Mesothelial cell of epicardium (in vitro differentiated cells): ENCODE measurements around the gene CLPTM1L. TPM values are rescaled to one million over a fixed set of nuclear protein-coding genes. Genes with fewer than 3 reads are reported as not detected.
"Not testable (repeated sequence)": the region's sequence is repeated elsewhere in the genome, so short reads cannot be mapped to it uniquely, and the experiment has no call there.

Experiments
- DNase-seq, 2 experiments: peaks; one replicate each; pipeline ENCODE4 v3.0.0; 2021; ENCODE audit warnings: low spot score in 2 of 2; ENCODE audit not compliant: unreplicated experiment in 2 of 2
- H3K27ac Mint-ChIP-seq: 2 replicates; pipeline ENCODE4 v1.8.0; 2021; ENCODE audit warnings: mixed read lengths
- H3K27me3 Mint-ChIP-seq: 2 replicates; pipeline ENCODE4 v1.8.0; 2021; ENCODE audit warnings: low read depth, mixed read lengths
- H3K36me3 Mint-ChIP-seq: 2 replicates; pipeline ENCODE4 v1.8.0; 2021; ENCODE audit warnings: mixed read lengths
- H3K4me1 Mint-ChIP-seq: 2 replicates; pipeline ENCODE4 v1.8.0; 2021; ENCODE audit warnings: mixed read lengths
- H3K4me3 Mint-ChIP-seq: 2 replicates; pipeline ENCODE4 v1.8.0; 2021; ENCODE audit warnings: mild to moderate bottlenecking, moderate library complexity, mixed read lengths
- H3K9me3 Mint-ChIP-seq: 2 replicates; pipeline ENCODE4 v1.8.0; 2021; ENCODE audit warnings: mixed read lengths
- CTCF ChIP-seq: fragments of 200-600 bp; sonication (generic); IDR thresholded peaks from one replicate; pipeline ENCODE4 v1.5.0; 2021; ENCODE audit warnings: antibody characterized with exemption; ENCODE audit not compliant: unreplicated experiment
- total RNA-seq: library from RNA; stranded (reverse); gene quantifications from 3 replicates; pipeline ENCODE4 v1.2.1, GENCODE V29; 2021

The CLPTM1L gene
- total RNA-seq, 1 donor from 2014 or later = 83.7 TPM

- DNase-seq = no peak
- no peak overlapping the region for H3K4me3 Mint-ChIP-seq
- H3K9me3 Mint-ChIP-seq = no peaks in the 10 kb centered on the region
- H3K4me1 Mint-ChIP-seq = no peaks in the 10 kb centered on the region
- no peak for TF ChIP-seq CTCF
- peaks cover 87% of the 10 kb centered on the region for H3K27me3 Mint-ChIP-seq
- H3K36me3 Mint-ChIP-seq = no peaks in the 10 kb centered on the region
- H3K27ac Mint-ChIP-seq = no peak overlapping the region
These were observed 21.6 kb upstream of the CLPTM1L start for GRCh38 chr5:1366514-1366913.

GRCh38 chr5:1364211-1364610 lies 19.3 kb upstream of the CLPTM1L start:
- Mint-ChIP-seq H3K9me3 (no peaks in the 10 kb centered on the region), H3K27me3 (peaks cover 73% of the 10 kb centered on the region), H3K36me3 (no peaks in the 10 kb centered on the region), H3K4me1 (no peaks in the 10 kb centered on the region), H3K4me3 (no peak overlapping the region), H3K27ac (no peak overlapping the region)
- TF ChIP-seq CTCF = no peak
- DNase-seq = no peak

GRCh38 chr5:1363581-1363980 lies 18.7 kb upstream of the CLPTM1L start:
- TF ChIP-seq CTCF = no peak
- Mint-ChIP-seq H3K9me3 (no peaks in the 10 kb centered on the region), H3K4me3 (no peak overlapping the region), H3K4me1 (no peaks in the 10 kb centered on the region), H3K27ac (no peak overlapping the region), H3K27me3 (peaks cover 68% of the 10 kb centered on the region), H3K36me3 (no peaks in the 10 kb centered on the region)
- no peak for DNase-seq

GRCh38 chr5:1363160-1363559 lies 18.3 kb upstream of the CLPTM1L start:
- DNase-seq = no peak
- H3K4me1 Mint-ChIP-seq = no peaks in the 10 kb centered on the region
- H3K27me3 Mint-ChIP-seq = peaks cover 68% of the 10 kb centered on the region
- no peaks in the 10 kb centered on the region for H3K36me3 Mint-ChIP-seq
- no peaks in the 10 kb centered on the region for H3K9me3 Mint-ChIP-seq
- TF ChIP-seq CTCF = no peak
- no peak overlapping the region for H3K4me3 Mint-ChIP-seq
- no peak overlapping the region for H3K27ac Mint-ChIP-seq

- TF ChIP-seq CTCF = no peak
- H3K4me1 Mint-ChIP-seq = no peaks in the 10 kb centered on the region
- H3K27me3 Mint-ChIP-seq = peaks cover 68% of the 10 kb centered on the region
- no peak overlapping the region for H3K27ac Mint-ChIP-seq
- no peaks in the 10 kb centered on the region for H3K36me3 Mint-ChIP-seq
- H3K9me3 Mint-ChIP-seq = no peaks in the 10 kb centered on the region
- no peak for DNase-seq
- no peak overlapping the region for H3K4me3 Mint-ChIP-seq
These were observed 17.5 kb upstream of the CLPTM1L start for GRCh38 chr5:1362242-1363015.

- no peak overlapping the region for H3K27ac Mint-ChIP-seq
- H3K4me3 Mint-ChIP-seq = no peak overlapping the region
- H3K4me1 Mint-ChIP-seq = no peaks in the 10 kb centered on the region
- peaks cover 63% of the 10 kb centered on the region for H3K27me3 Mint-ChIP-seq
- TF ChIP-seq CTCF = no peak
- no peaks in the 10 kb centered on the region for H3K36me3 Mint-ChIP-seq
- no peak for DNase-seq
- H3K9me3 Mint-ChIP-seq = no peaks in the 10 kb centered on the region
These were observed 16.0 kb upstream of the CLPTM1L start for GRCh38 chr5:1360861-1361260.

GRCh38 chr5:1360367-1360766 lies 15.5 kb upstream of the CLPTM1L start:
- not testable (repeated sequence) for H3K36me3 Mint-ChIP-seq, DNase-seq, H3K4me3 Mint-ChIP-seq, H3K4me1 Mint-ChIP-seq, H3K27ac Mint-ChIP-seq, H3K9me3 Mint-ChIP-seq
- H3K27me3 Mint-ChIP-seq = peaks cover 59% of the 10 kb centered on the region
